CD4-positive, alpha-beta T cell treated with Interleukin-17A for 1 hour (primary cell): Measurements from ENCODE around the gene PGBD5.
A peak's percentile ranks its signal among the peaks of the same experiment; 100 is the strongest.

Experiments
- DNase-seq: peaks from one replicate; pipeline ENCODE4 v3.0.0-alpha.2; 2020

Gene PGBD5

DNA sequence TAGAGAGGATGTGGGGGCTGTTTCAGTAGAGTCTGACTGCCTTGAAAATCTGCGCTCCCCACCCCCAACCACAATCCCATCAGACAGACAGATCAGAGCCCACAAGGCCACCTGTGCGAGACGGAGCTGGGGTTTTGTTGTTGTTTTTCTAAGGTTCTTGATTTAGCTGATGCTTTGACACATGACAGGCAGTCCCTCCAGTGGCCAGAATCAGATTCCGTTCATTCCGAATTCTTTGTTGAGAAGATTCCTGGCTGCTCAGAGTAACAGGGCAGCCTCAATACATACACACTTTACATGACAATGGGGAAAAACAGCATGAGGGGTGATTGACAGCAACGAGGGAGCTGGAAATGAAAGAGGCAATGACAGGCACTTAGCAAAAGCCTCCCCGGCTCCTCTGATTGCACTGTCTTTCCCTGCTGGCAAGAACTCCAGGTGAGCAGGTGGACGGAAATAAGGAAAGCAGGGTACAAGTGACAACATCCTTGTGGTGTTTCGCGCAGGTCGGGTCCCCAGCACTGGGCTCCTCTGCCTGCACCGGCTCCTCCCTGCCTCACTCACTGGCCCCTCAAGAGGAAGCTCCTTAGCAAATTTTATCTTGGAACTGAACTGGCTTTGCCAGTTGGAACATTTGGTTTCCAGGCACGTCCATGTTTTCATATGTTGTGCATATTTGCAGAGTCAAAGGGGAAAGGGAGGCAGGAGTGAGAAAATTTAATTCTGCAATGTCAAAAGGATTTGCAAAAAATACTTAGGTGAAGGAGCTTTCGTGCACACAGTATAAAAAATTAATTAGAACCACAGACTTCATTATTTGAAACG lies 148.7 kb downstream of the PGBD5 start:
- DNase-seq: peak; percentile 16

DNA sequence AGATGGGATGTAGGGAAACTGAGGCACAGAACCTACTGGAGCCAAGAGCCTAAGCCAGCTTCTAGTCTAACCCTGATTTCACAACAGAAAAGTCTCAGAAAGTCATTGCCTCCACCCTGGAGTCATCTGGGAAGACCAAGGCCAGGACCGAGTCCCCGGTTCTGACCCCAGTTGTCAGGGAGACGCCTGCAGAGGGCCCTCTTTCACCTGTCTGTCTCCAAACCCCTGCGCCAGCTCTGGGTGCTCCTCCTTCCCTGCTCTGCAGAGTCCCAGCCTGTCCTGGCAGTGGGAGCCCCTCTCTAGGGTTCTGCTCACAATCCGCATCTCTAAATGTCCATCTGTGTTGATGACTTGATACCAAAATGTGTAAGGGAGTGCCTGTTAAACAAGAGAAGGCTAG lies 149.7 kb downstream of the PGBD5 start:
- DNase-seq: no peak

- no peak for DNase-seq
Measured at GRCh38 chr1:230274254-230274653, 151.9 kb downstream of the PGBD5 start.

DNA sequence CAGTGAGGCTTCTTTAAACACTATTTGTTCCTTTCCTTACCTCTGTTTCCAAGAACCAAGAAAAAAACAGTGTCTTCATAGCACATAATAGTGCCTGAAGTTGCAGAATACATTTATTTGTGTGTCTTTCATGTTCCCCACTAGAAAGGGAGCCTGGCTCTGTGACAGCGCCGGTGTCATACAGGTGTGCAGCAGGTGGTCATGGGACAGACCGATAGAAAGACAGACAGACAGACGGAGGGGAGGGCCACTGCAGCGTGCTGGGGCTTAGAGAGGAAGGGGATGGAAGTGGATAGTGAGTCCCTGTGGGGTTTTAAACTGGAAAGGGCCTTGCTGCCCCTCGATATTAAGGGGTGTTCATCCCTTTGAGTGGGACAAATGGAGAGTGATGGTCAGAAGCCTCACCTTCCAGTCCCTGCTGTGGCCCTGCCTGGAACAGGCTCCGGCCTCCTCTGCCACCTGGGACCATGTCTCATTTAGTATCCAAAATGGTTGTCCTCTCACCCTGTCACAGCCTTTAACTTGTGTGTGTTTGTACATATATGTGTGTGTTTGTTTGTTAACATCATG lies 152.9 kb downstream of the PGBD5 start:
- DNase-seq: no peak

DNA sequence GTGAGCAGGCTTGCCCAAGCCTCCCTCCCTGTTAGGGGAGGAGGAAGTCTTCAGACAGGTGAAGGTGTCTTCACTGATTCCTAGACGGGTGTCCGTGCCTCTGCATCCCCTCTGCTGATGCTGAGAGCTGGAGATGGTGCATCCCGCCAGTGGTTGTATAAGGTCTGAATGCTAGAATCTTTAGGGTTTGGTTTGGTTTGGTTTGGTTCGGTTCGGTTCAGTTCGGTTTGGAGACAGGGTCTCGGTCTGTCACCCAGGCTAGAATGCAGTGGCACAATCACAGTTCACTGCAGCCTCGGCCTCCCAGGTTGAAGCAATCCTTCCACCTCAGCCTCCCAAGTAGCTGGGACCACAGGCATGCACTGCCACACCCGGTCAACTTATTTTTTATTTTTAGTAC lies 153.6 kb downstream of the PGBD5 start:
- no peak for DNase-seq

GRCh38 chr1:230271300-230272035 lies 154.7 kb downstream of the PGBD5 start:
- no peak for DNase-seq

GRCh38 chr1:230270559-230271281 lies 155.4 kb downstream of the PGBD5 start:
- DNase-seq: peak; percentile 9

- no peak for DNase-seq
Measured at GRCh38 chr1:230270185-230270558, 156.0 kb downstream of the PGBD5 start.

- no peak for DNase-seq
Measured at GRCh38 chr1:230268371-230269170, 157.6 kb downstream of the PGBD5 start.

DNA sequence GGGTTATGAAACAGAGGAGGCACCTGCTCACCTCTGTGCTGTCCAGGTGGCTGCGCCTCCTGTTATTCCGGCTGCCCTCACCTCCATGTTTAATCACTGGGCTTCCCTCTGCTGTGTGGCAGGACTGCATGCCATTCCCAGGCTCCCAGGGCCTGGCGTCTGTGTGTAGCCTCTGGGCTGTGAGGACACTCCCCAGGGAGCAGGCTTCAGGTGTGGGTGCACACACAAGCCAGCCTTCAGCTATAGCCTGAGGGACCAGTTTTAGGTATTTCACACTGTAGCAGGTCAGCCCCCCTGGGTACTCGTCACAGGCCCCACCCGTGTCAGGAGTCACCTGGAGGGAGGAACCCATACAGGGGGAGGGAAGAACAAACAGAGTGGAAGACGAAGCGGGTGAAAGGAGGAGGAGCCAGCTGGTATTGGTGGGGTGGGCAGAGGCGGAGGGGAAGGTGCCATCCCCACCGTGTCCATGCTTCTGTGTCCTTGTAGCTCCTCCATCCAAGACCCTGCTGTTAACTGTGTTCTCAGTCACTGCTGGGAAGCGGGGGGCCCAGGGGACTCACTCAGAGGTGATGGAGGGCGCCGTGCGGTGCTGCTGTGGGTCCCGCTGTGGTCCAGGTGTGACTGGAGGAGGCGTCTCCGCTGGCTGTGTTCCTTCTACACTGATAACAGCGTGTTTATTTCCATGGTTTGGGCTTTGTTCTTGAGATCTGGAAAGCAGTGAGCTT lies 158.6 kb downstream of the PGBD5 start:
- DNase-seq: no peak

- no peak for DNase-seq
Measured at GRCh38 chr1:230266456-230266855, 159.7 kb downstream of the PGBD5 start.

DNA sequence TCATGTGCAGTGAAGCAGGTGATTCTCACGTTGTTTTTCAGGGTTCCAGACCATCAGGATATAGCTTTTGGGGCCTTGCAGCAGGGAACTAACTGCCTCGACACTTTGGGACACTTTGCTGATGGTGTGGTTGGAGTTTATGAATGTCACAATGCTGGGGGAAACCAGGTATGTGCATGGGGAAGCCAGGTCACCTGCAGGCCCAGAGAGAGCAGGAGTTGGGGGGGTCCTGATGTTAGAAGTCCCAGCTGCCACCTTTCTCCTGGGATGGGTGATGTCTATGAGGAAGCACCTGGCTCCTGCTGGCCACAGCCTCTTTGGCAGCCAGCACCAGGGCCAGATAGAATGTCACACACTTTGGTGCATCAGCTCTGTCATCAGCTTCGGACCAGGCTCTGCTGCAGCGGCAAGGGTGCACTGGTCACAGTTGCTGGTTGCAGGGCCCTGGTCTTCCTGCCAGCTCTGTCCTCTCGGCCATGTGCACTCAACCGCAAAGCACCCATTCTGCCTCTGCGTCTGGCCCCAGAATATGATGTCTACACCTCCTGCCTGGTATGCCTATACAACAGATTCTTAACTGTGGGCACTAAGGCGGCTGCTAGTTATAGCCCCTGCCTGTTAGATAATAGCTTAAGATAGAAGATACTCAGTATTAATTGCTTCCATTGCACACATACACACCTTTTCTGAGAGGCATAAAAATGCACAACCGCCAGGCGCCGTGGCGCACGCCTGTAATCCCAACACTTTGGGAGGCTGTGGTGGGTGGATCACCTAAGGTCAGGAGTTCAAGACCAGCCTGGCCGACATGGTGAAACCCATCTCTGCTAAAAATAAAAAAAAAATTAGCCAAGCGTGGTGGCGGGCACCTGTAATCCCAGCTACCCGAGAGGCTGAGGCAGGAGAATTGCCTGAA lies 160.7 kb downstream of the PGBD5 start:
- no peak for DNase-seq
